A673 (cell line): Measurements from ENCODE around the gene ADGRG7.

Source experiments
- CTCF ChIP-seq: fragments of 300-800, 200-600 bp; sonication (generic); conservative IDR thresholded peaks from 2 replicates; pipeline ENCODE4 v1.5.1; 2017; ENCODE audit warnings: low read depth, mild to moderate bottlenecking, antibody characterized with exemption, low read length, moderate library complexity, mixed read lengths
- EZH2 ChIP-seq: fragments of 200-600 bp; sonication (generic); IDR thresholded peaks from 2 replicates; pipeline ENCODE4 v1.6.1; 2017; ENCODE audit warnings: borderline replicate concordance, low read depth, mild to moderate bottlenecking, mixed read lengths, antibody characterized with exemption, low read length; ENCODE audit not compliant: poor library complexity, severe bottlenecking

GRCh38 chr3:100730524-100730923 is 121.1 kb downstream of the ADGRG7 start:
- no peak for TF ChIP-seq CTCF
- TF ChIP-seq EZH2: no peak
